HUDEP-2 (cell line): ENCODE results near the gene UBTD1.

Experiments used
- DNase-seq, 76 experiments: peaks; one replicate each; lab custom pipeline; 2025; ENCODE audit not compliant: unreplicated experiment in 76 of 76; lab: John Stamatoyannopoulos, UW

The UBTD1 gene

DNA sequence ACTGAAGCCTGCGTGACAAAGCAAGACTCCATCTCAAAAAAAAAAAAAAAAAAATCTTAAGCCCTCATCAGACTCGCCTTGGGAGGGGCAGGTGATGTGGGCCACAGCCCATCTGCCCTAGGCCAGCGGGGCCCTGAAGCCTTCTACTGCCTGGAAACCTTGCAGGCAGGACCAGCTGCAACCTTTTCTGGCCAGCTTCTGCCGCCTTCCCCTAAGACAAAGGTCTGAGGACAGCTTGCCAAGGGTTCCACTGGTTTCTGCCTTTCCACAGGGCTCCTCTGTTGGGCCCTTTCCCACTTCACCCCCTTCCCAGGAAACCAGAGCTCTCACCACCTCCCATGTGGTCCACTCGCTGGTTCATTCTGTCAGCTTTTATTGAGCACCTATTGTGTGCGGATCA is 35.2 kb downstream of the UBTD1 start:
- no peak for DNase-seq

DNA sequence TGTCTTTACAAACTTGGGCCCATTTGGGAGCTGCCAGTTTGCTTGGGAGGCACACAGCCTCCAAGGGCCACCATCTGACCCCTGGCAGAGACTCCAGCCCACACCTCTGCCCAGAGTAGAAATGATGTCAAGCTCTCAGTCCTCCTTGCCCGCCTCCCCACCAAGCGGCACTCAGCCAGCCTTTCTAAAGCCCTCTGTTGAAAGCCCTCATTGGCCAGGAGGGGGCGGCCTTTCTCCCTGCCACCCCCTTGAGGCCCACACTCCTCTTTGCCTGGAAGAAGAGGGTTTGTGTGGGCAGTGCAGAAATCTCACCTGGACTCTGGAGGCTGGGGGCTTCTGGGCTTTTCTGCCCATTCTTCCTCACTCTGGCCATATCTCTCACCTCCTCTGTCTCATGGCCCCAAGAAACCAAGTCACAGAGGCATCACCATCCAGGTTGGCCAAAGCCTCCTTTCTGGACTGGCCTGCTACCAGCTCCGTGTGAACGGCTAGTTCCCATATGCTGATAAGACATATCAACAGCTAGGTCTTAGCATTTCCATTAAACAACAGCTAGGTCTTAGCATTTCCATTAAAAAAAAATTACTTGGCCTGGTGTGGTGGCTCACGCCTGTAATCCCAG is 36.1 kb downstream of the UBTD1 start:
- peak in 13 of 76 experiments; percentile 1 to 38 (median 18) for DNase-seq

DNA sequence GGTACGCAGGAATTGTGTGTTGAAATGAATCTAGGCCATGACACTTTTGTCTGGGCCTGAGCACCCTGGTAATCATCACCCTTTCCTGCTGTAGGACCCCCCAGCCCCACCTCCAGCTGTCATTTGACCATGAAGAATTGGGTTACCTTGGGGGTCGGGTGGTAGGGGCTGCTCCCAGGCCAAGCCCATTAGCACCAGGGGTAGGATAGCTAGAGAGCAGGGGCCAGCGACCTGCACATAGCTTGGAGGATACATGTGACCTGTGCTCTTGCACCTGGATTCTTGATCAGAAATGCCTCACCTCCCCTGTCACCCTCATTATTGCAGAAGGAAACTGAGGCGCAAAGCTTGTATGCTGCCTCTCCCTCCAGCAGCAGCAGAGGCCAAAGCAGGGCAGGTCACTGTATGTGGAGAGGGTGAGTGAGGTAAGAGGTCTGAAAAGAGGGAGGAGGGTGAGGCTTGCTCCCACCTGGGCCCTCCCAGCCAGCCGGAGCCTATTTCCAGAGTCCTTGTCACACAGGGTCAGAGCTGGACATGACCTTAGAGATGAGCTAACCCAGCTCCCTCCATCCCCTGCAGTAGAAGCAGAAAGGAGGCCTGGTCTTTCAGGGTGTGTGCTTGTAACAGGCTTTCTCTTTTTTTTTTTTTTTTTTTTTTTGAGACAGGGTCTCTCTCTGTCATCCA is 38.6 kb downstream of the UBTD1 start:
- DNase-seq, result no peak

DNA sequence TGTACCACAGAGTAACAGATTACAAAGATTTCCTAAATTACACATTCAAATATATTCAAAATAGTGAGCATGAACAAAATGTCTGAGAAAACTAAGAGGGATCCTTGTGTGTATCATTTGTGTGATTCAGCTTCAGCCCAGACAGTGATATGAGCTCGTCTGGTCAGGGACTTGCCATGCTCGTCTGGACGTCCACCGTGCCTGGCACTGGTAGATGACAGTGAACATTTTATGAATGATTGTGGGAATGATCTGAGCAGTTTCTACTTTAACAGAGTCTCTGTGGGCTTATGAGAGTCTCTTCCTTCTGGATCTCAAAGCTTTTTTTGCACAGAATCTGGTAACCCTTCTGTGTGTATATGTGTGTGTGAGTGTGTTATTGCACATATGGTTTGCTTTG is 39.7 kb downstream of the UBTD1 start:
- DNase-seq, result no peak

DNA sequence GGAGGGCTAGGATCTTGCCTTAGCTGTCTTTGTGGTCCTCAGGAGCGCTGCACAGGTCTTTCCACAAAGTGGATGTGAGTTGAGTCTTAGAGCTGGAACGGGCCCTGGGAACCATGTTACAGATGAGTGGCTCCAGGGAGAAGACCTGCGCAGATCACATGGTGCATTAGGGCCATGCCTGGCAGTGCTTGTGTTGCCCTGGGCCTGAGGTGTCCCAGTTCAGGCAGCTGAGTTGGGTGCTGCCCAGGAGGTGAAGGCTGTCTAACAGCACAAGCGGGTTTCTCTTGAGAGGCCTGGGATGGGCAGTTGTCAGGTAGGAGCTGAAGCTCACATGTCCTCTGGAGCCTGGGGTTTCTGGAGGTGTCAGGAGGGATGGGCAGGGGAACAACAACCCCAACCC is 40.1 kb downstream of the UBTD1 start:
- DNase-seq, result no peak

DNA sequence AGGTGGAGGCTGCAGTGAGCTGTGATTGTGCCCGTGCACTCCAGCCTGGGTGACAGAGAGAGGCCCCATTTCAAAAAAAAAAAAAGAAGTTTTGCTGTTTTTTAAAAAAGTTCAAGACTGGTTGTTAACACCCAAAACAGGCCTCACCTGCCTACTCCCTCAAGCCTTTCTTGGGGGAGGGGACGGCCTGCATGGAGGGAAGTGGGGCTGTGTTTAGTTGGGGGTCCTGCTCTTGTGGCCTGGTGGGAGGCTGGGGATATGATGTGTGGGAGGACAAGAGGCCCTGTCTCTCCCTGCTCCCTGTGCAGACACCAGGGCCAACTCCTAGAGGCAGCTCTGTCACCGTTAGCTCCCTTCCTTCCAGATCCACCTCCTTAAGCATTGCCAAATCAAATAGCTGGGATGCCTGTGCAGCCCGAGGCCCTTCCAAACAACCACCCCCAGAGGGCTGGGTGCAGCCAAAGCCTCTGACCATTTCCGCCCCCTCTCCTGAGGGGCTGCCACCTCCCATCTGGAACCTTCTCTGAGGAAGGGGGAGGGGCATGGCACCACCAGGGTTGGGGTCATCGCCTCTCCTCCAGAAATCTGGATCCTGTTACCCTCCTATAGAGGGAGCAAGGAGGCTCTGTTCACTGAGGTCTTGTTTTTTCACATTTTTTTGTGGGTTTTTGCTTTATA is 40.9 kb downstream of the UBTD1 start:
- DNase-seq, result no peak

DNA sequence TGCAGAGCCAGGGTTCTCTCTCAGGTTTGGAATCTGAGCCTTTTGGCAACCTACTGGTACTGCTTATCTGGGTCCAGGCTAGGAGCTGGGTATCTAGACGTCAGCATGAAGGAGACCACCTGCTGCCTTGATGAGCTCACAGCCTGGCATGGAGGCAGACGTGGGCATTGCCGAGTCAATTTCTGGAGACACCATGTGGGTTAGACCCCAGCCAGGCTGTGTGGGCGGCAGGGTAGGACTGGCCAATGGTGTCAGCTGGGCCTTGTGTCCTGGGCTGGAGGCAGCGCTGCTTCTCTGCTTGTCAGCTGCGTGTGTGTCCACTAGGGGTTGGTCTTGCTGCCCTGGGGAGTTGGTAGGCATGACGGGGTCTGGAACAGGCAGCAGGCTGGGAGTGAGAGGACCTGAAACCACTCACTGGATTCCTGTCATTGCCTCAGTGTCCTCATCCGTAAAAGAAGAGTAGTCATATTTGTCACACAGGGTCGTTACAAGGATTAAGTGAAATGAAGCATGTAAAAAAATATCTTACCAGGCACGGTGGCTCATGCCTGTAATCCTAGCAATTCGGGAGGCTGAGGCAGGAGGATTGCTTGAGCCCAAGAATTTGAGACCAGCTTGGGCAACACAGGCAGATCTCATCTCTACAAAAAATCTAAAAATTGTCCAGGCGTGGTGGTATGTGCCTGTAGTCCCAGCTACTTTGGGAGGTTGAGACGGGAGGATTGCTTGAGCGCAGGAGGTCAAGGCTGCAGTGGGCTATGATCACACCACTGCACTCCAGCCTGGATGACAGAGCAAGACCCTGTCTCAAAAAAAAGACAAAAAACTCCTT is 42.2 kb downstream of the UBTD1 start:
- peak in 1 of 76 experiments; percentile 12 for DNase-seq

DNA sequence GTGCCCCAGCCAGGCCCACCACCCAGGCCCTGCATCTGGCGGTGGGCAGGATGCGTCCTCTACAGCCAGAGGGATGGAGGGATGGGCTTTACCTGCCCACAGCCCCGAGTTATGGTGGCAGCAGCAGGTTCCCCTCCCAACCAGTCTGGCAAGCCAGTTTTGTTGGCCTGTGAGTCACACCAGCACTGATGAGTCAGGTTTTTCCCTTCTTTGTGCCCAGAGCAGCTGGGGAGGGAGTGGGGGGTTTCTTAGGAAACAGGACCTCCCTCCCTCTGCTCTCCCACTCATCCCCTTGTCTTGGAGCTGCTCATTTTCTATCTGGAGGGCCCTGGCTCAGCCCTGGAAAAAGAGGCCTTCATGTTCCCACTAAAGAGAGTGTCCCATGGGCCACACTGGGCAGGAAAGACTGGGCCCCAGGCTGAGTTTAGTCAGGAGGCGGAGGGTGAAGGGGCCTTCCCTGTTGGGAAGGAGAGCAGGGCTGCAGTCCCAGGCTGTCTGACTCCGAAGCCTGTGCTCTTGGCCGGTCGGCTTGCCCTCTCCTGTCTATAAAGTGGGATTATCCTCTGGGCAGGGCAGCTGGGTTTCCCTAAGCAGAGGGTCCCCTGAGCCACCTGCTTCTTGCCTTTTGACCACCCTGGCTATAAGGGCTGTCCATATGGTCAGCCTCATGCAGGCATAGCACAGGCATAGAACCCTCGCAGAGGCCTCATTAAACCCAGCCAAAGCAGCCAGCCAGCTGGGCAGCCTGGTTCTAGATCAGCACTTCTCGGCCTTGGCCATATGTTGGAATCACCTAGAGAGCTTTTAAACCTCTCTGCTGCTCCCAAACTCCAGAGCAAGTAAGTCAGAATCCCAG is 43.7 kb downstream of the UBTD1 start:
- peak in 14 of 76 experiments; percentile 5 to 42 (median 14) for DNase-seq

DNA sequence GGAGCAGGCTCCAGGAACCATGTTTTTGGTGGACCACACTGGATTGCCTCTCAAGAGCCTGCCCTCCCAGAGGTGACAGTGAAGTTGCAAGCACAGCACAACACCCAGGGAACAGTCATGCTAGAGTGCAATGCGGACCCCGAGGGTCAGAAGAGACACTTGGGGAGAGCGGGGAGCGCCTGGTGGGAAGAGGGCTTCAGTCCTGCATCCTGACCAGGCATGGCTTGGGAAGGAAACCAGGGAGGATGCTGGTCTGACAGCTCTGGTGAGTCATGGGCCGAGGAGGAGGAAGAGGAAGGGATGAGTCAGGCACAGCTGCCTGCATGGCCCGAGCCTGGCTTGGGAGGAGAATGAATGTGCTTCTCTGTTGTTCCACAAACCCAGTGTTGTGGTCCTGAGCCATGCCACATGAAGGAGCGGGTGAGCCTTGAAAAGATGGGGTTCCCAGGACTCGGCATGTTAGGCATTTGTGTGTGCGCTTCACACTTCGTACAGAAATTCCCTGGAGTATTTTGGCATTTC is 44.4 kb downstream of the UBTD1 start:
- peak in 29 of 76 experiments; percentile 4 to 56 (median 24) for DNase-seq

DNA sequence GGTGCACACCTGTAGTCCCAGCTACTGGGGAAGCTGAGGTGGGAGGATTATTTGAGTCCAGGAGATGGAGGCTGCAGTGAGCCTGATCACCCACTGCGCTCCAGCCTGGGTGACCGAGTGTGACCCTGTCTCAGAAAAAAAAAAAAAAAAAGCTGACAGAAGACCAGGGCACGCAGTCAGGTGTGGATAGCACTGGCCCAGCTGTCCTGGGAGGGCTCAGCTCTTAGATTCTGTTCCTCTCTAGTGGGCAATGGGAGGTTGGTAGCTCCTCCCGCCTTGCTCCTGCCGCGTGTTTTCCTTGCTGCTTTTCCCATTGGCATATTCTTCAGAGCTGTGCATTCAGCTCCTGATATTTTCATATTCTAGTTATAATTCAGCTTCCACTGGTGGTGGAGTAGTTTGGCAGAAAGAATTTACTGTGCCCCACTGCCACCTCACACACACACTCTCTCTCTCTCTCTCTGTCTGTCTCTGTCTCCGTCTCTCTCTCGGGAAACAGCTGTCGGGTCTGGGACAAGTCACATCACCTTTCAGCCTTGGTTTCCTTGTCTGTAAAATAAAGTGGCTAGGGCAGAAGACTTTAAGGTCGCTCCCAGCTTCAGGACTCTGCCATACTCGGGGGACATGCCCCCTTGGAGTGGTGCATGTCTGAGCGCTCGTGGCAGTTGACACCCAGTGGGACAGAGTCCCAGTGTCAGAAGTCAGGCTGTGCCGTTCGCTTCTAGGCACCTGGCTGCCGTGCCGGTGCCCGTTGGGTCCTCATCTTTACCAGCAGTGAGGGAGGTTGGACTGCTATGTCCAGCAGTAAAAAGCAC is 47.9 kb downstream of the UBTD1 start:
- DNase-seq, result no peak

DNA sequence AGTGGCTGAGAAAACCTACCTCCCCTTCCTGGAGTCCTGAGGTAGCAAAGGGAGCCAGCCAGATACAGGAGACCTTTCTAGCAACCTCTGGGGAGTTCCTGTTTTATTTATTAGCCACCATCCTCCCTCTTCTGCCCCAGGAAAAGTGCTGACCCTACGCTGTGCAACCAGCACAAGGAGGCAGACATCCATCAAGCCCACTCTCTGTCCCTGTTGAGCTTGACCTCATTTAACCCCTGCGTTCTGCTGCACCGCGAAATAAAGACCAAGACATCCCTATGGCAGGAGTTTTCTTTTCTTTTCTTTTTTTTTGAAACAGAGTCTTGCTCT is 48.5 kb downstream of the UBTD1 start:
- no peak for DNase-seq

DNA sequence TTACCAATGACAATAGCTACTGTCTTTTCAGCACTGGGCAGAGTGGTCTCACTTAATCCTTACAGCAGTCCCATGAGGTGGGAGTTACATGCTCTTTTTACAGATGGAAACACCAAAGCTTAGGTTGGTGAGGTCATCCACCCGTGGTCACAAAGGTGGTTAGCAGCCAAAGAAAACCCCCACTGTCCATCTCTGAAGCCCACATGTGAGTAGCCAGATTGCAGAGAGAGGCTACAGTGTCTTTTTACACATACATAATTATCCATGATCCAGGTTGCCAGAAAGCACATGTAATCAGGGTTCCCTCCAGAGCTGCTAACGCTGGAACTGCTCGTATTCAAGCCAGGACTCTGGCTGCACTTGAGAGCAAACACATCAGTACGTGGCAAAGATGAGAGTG is 49.2 kb downstream of the UBTD1 start:
- no peak for DNase-seq

DNA sequence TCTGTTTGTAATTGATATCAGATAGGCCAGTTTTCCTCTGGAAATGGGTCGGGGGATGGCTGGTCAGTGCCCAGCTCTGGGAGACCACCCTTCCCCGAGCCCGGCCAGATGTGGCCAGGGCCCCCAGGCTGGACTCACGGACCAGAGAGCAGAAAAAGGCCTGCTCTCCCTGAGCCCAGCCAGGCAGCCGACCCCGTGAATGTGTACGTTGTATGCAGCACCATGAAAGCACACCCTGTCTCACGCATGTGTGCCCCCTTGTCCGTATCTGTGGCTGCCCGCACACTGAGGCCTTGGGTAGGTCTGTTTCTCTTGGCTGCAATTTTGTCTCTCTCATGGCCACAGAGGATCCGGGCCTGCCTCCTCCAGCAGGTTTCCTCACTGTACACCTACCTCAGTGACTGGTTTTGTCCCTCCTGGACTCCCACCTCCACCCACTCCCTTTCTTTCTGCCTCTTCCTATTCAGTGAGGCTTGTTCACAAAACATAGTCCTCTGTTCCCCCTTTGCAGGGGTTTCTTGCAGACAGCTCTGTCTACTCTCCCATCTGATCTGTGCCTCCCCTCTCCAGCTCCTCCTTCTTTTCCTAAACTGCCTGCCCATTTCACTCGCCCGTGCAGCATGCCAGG is 50.2 kb downstream of the UBTD1 start:
- no peak for DNase-seq

DNA sequence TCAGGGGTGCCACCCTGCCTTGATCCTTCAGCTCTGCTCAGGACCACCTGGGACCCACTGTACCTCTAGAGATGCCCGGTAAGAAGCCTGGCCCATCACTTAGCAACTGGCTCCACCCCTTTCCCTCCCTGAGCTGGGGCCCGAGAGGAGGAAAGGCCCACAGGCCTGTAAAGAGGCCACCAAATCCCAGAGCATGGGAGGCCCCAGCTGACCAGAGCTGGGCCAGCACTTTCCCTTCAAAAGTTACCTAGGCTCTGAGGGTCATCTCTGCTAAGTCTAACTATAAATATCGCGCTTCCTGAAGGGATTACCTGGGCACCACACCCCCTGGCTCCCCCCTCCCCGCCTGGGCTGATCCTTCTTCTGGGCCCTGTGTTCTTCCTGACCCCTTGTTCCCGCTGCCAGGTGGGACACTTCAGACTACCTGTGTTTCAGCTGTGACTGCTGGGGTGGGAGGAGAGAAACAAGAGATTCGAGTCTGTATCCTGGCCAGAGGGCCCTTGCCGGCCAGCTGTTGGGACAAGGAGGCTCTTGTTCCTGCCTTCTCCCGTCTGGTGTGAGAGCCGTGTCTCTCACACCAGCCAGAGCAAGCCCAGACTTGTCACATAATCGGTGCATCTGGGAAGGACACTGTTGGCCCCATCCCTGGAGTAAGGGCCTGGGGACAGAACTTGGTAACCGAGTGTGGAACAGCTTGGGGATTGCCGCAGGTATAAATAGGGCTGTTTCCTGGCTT is 51.0 kb downstream of the UBTD1 start:
- no peak for DNase-seq

DNA sequence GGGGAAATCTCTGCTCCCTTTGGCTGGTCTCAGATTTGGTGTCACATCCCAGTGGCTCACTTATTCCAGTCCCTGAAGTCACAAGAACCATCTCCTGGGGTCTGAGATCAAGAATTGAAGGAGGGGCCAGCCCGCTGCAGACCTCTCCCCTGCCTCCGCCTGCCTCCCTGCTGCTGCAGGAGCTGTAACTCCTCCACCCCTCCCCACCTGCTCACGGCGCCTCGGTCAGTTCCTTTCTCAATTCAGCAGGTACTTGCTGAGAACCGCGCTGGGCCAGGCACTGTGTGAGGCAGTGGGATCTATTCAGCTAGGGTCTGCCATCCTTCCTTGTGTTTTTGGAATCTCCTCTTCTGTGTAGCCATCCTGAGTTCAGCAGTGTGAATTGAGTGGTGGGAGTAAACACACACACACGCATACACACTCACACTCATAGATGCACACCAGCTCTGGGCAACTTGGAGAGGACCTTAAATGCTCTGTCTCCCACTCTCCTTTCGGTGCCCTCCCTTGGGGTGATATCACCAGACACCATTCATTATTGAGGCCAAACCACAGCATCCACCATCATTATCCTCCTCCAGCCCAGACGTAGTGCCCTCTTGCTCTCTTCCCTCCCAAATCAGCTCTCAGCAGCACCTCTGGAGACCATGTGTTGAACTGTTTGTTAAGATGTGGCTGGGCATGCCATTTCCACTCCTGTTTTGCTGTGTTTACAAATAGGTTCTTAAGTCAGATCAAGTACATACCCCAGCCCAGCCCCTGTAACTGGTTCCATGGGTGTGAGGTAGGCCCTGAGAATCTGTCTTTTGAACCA is 51.8 kb downstream of the UBTD1 start:
- peak in 5 of 76 experiments; percentile 3 to 11 (median 6) for DNase-seq

DNA sequence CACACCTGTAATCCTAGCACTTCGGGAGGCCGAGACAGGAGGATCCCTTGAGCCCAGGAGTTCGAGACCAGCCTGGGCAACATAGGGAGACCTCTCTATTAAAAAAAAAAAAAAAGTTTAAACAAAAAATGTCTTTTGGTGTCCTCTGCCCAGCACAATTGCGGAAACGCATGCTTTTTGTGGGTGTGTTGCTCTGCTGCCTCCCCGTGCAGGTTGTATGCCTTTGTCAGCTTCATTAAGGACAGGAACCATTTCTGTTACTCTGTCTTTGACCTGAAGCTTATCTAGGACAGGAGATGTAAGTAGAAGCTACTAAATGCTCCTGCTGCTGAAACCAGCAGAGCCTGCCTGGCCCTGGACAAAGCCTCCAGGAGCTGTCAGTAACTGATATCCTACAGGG is 52.5 kb downstream of the UBTD1 start:
- DNase-seq, result no peak

DNA sequence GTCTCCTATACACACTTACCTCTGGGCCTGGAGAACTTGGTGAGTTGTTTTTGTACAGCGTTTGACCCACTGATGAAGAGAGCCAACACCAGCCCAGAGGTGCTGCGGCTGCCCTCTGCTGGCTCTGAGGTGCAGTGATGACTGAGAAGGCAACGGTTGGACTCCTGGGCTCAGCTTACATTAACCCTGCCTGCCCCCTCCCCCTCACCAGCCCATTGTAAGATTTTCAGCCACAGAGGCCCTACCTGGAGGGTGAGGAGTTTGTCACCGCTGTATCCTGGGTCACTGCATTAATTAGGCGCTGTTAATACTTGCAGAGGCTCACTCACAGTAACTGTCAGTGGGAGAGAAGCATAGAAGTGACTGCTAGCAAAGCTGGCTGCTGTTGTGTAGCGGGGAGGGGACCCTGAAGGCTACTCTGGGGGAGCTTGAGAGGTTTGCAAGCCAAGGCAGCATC is 54.9 kb downstream of the UBTD1 start:
- DNase-seq, result peak in 48 of 76 experiments; percentile 4 to 57 (median 26)
